Measurements from ENCODE around the gene AEBP1. TPM values are rescaled to one million over a fixed set of nuclear protein-coding genes. Genes with fewer than 3 reads are reported as not detected.
A peak's percentile ranks its signal among the peaks of the same experiment; 100 is the strongest.

The AEBP1 gene
- total RNA-seq, 1 donor from 2014 or later, result 94.3 TPM

DNA sequence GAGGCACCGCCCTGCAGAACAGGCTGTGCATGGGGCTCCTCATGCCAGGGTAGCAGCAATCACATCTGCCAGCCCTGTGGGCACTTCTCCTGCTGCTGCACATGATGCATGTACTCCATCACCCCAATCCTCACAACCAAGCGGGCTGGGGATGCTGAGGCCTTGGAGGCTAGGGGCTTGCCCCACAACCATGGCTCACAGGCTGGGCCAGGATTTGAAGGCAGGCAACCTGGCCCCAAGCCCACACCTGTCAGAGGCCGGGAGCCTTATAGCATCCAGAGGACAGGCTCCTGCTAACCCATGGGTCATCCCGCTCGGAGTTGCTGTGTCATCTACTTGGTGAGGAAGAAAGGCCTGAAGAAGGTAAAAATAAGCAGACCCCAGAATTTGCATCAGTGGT, 24.0 kb upstream of the AEBP1 start:
- Mint-ChIP-seq H3K36me3 (peaks cover 10% of the 10 kb centered on the region), H3K27ac (no peak overlapping the region), H3K4me1 (peaks cover 19% of the 10 kb centered on the region), H3K27me3 (ENCODE audit: low read depth) (no peaks in the 10 kb centered on the region), H3K9me3 (no peaks in the 10 kb centered on the region), H3K4me3 (no peak overlapping the region)
- DNase-seq (ENCODE audit: low spot score in 2 of 2, unreplicated experiment in 2 of 2), result no peak
- TF ChIP-seq, protein P1, sequence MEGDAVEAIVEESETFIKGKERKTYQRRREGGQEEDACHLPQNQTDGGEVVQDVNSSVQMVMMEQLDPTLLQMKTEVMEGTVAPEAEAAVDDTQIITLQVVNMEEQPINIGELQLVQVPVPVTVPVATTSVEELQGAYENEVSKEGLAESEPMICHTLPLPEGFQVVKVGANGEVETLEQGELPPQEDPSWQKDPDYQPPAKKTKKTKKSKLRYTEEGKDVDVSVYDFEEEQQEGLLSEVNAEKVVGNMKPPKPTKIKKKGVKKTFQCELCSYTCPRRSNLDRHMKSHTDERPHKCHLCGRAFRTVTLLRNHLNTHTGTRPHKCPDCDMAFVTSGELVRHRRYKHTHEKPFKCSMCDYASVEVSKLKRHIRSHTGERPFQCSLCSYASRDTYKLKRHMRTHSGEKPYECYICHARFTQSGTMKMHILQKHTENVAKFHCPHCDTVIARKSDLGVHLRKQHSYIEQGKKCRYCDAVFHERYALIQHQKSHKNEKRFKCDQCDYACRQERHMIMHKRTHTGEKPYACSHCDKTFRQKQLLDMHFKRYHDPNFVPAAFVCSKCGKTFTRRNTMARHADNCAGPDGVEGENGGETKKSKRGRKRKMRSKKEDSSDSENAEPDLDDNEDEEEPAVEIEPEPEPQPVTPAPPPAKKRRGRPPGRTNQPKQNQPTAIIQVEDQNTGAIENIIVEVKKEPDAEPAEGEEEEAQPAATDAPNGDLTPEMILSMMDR (IDR thresholded peaks at IDR 0.05; ENCODE audit: unreplicated experiment), result no peak

DNA sequence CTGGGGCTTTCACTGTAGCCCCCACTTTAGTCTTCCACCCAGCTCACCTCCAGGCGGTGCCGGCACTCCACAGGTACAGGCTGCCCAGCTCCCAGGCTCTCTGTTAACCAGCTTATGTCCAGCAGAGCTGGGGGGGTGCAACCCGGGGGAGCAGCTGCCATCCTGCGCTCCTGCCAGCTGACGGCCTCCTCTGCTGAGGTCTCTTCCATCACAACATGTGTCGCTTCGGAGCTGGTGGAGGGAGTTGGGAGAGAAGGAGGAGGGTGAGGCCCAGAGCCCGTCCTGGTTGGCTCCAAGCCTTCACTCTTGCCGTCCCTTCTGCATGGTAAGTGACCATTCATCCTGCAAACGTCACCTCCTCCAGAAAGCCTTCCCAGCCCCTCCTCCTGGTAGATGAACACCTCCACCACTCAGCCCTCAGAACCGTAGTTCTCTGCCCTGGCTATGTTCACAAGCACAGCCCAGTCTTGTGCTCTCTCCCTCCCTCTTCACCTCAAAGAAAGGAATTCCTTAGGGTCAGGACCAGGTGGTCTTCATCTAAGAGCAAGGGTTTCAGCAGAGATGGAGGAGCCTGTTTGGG, 23.4 kb upstream of the AEBP1 start:
- peak overlapping the region; percentile 81 for H3K4me3 Mint-ChIP-seq
- TF ChIP-seq, protein P1 (IDR thresholded peaks at IDR 0.05; ENCODE audit: unreplicated experiment), result no peak

DNA sequence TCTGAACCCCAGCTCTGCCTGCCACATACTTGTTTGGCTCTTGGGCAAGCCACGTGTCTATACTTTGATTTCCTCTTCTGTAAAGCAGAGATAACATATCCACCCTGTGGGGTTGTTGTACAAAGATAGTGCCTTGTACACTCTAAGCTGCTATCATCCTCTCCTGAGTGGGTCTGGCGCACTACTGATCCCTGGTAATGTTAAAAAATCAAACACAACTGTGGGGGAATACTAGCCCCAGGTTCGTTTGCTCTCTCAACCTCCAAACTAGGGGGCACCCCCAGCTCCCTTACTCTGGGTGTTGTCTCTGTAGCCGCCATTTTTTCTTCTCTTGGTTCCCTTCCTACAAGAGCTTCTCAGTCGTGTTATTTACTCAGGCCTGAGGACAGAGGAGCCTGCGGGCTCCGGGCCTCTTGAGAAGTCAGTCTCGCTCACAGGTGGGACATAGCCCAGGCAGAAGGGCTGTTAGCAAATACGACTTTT, 22.8 kb upstream of the AEBP1 start:
- TF ChIP-seq, protein P1 (IDR thresholded peaks at IDR 0.05; ENCODE audit: unreplicated experiment), result no peak
- H3K27ac Mint-ChIP-seq, result peak overlapping the region; percentile 59

More for the DNA sequence above, 23.4 kb upstream of the AEBP1 start:
- Mint-ChIP-seq H3K36me3 (peaks cover 10% of the 10 kb centered on the region), H3K9me3 (no peaks in the 10 kb centered on the region), H3K27ac (peak overlapping the region; percentile 59), H3K27me3 (ENCODE audit: low read depth) (no peaks in the 10 kb centered on the region), H3K4me1 (peaks cover 19% of the 10 kb centered on the region)
- no peak for DNase-seq (ENCODE audit: low spot score in 2 of 2, unreplicated experiment in 2 of 2)

DNA sequence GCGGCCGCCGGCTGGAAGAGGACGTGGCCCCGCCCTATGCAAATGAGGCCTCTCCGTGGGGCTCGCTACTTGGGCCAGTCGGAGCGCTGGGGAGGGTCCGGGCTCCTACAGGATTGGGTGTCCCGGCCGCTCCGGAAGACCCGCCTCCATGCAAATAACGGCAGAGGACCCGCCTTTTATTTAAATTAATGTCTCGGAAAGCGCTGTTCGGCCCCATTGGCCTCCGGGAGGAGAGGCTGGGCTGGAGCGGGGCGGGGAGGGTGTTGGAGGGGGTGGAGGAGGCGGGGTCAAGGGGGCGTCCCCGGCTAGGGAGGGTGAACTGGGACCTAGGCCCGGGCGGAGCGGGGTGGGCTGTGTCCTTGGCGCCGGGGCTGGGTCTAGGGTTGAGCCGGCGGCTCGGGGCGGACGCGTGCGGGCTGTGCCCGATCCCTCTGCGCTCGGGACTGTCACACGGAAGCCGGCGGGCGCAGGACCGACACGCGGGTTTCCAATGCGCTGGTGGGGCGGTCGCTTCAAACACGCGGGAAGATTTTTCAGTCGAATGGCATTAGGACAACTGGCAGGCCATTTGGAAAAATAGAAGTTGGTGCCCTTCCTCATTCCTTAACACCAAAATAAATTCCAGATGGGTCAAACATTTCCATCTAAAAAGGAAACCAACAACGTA, 21.5 kb upstream of the AEBP1 start:
- H3K27ac Mint-ChIP-seq, result peak overlapping the region; percentile 73

More for the DNA sequence above, 22.8 kb upstream of the AEBP1 start:
- no peaks in the 10 kb centered on the region for H3K9me3 Mint-ChIP-seq
- no peak for DNase-seq (ENCODE audit: low spot score in 2 of 2, unreplicated experiment in 2 of 2)
- H3K4me1 Mint-ChIP-seq, result peaks cover 19% of the 10 kb centered on the region
- peak overlapping the region; percentile 81 for H3K4me3 Mint-ChIP-seq
- peaks cover 10% of the 10 kb centered on the region for H3K36me3 Mint-ChIP-seq
- H3K27me3 Mint-ChIP-seq (ENCODE audit: low read depth), result no peaks in the 10 kb centered on the region

DNA sequence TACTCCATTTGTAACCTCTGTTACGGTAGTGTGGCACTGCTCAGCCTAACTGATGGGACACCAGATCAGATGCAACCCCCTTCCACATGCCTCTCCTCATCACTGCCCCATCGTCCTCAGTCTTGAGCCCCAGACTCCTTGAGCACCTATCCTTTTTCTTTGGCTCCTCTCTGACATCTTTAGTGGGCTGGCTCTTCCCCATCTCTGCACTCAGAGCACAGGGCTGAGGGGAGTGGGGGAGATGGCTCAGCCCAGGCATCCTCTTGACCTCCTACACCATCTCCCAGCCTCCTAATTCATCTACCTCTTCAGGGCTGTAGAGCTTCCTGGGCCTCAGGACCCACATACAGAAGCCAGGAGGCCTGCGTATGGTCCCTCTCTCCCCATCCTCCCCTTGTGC, 20.3 kb upstream of the AEBP1 start:
- Mint-ChIP-seq H3K4me1 (peaks cover 23% of the 10 kb centered on the region), H3K27ac (no peak overlapping the region), H3K27me3 (ENCODE audit: low read depth) (no peaks in the 10 kb centered on the region), H3K36me3 (no peaks in the 10 kb centered on the region), H3K4me3 (peak overlapping the region; percentile 50), H3K9me3 (no peaks in the 10 kb centered on the region)
- TF ChIP-seq, protein P1 (IDR thresholded peaks at IDR 0.05; ENCODE audit: unreplicated experiment), result no peak
- DNase-seq (ENCODE audit: low spot score in 2 of 2, unreplicated experiment in 2 of 2), result no peak

More for the DNA sequence above, 21.5 kb upstream of the AEBP1 start:
- peak; percentile 93 to 95 for DNase-seq (ENCODE audit: low spot score in 2 of 2, unreplicated experiment in 2 of 2)
- TF ChIP-seq, protein P1 (IDR thresholded peaks at IDR 0.05; ENCODE audit: unreplicated experiment), result no peak
- peaks cover 21% of the 10 kb centered on the region for H3K4me1 Mint-ChIP-seq
- peaks cover 7% of the 10 kb centered on the region for H3K36me3 Mint-ChIP-seq
- H3K27me3 Mint-ChIP-seq (ENCODE audit: low read depth), result no peaks in the 10 kb centered on the region
- H3K9me3 Mint-ChIP-seq, result no peaks in the 10 kb centered on the region
- peak overlapping the region; percentile 81 for H3K4me3 Mint-ChIP-seq

All from mesothelial cell of epicardium (in vitro differentiated cells).